ENCODE measurements around the gene TST.

TST gene

GRCh38 chr22:37019309-37020191, at the start of gene TST, which contains the start of gene MPST:
Gene TST (minus strand): TSS chr22:37019447. CDS start chr22:37018732, 715 bp downstream.
Gene MPST (plus strand): TSS chr22:37019742. CDS start chr22:37019837, 95 bp downstream.
- peaks cover 16% of the 10 kb centered on the region for H3K36me3 ChIP-seq (ENCODE audit: control insufficient read depth, insufficient read depth, low read length, severe bottlenecking)
- peak within 1 kb of the TSS; percentile 95 for H3K9ac ChIP-seq (ENCODE audit: low read length)
- DNase-seq (ENCODE audit: low read depth), result peak; percentile 89
- no peaks in the 10 kb centered on the region for H3K27me3 ChIP-seq (replicated peaks; ENCODE audit: control insufficient read depth, insufficient read depth, low read length)
- H3K9me3 ChIP-seq (ENCODE audit: control insufficient read depth, low read length), result no peaks in the 10 kb centered on the region
- H3K4me3 ChIP-seq (ENCODE audit: low read length), result peak within 1 kb of the TSS; percentile 94
- peaks cover 47% of the 10 kb centered on the region for H3K4me1 ChIP-seq (ENCODE audit: control insufficient read depth, insufficient read depth, low read length)

GRCh38 chr22:37068859-37069258, 49.6 kb upstream of the TST start:
- no peak overlapping the region for H3K4me3 ChIP-seq (ENCODE audit: low read length)
- no peak for DNase-seq (ENCODE audit: low read depth)
- peaks cover 54% of the 10 kb centered on the region for H3K27me3 ChIP-seq (replicated peaks; ENCODE audit: control insufficient read depth, insufficient read depth, low read length)
- H3K9ac ChIP-seq (ENCODE audit: low read length), result no peak overlapping the region
- no peaks in the 10 kb centered on the region for H3K4me1 ChIP-seq (ENCODE audit: control insufficient read depth, insufficient read depth, low read length)
- H3K9me3 ChIP-seq (ENCODE audit: control insufficient read depth, low read length), result no peaks in the 10 kb centered on the region
- H3K36me3 ChIP-seq (ENCODE audit: control insufficient read depth, insufficient read depth, low read length, severe bottlenecking), result no peaks in the 10 kb centered on the region

- H3K9me3 ChIP-seq (ENCODE audit: control insufficient read depth, low read length), result no peaks in the 10 kb centered on the region
- H3K27me3 ChIP-seq (replicated peaks; ENCODE audit: control insufficient read depth, insufficient read depth, low read length), result peaks cover 48% of the 10 kb centered on the region
- no peak overlapping the region for H3K4me3 ChIP-seq (ENCODE audit: low read length)
- DNase-seq (ENCODE audit: low read depth), result no peak
- H3K36me3 ChIP-seq (ENCODE audit: control insufficient read depth, insufficient read depth, low read length, severe bottlenecking), result no peaks in the 10 kb centered on the region
- H3K4me1 ChIP-seq (ENCODE audit: control insufficient read depth, insufficient read depth, low read length), result no peaks in the 10 kb centered on the region
- H3K9ac ChIP-seq (ENCODE audit: low read length), result no peak overlapping the region
Measured at GRCh38 chr22:37067428-37067827, 48.2 kb upstream of the TST start.

GRCh38 chr22:37065961-37066360, 46.7 kb upstream of the TST start:
- Histone ChIP-seq H3K27me3 (replicated peaks; ENCODE audit: control insufficient read depth, insufficient read depth, low read length) (peaks cover 43% of the 10 kb centered on the region), H3K4me1 (ENCODE audit: control insufficient read depth, insufficient read depth, low read length) (no peaks in the 10 kb centered on the region), H3K36me3 (ENCODE audit: control insufficient read depth, insufficient read depth, low read length, severe bottlenecking) (no peaks in the 10 kb centered on the region), H3K9me3 (ENCODE audit: control insufficient read depth, low read length) (no peaks in the 10 kb centered on the region), H3K4me3 (ENCODE audit: low read length) (no peak overlapping the region), H3K9ac (ENCODE audit: low read length) (no peak overlapping the region)
- no peak for DNase-seq (ENCODE audit: low read depth)

- no peaks in the 10 kb centered on the region for H3K36me3 ChIP-seq (ENCODE audit: control insufficient read depth, insufficient read depth, low read length, severe bottlenecking)
- peaks cover 38% of the 10 kb centered on the region for H3K27me3 ChIP-seq (replicated peaks; ENCODE audit: control insufficient read depth, insufficient read depth, low read length)
- H3K9me3 ChIP-seq (ENCODE audit: control insufficient read depth, low read length), result no peaks in the 10 kb centered on the region
- no peak overlapping the region for H3K9ac ChIP-seq (ENCODE audit: low read length)
- H3K4me1 ChIP-seq (ENCODE audit: control insufficient read depth, insufficient read depth, low read length), result no peaks in the 10 kb centered on the region
- no peak for DNase-seq (ENCODE audit: low read depth)
- no peak overlapping the region for H3K4me3 ChIP-seq (ENCODE audit: low read length)
Measured at GRCh38 chr22:37065180-37065579, 45.9 kb upstream of the TST start.

- peaks cover 31% of the 10 kb centered on the region for H3K27me3 ChIP-seq (replicated peaks; ENCODE audit: control insufficient read depth, insufficient read depth, low read length)
- DNase-seq (ENCODE audit: low read depth), result no peak
- H3K9me3 ChIP-seq (ENCODE audit: control insufficient read depth, low read length), result no peaks in the 10 kb centered on the region
- H3K9ac ChIP-seq (ENCODE audit: low read length), result no peak overlapping the region
- H3K4me3 ChIP-seq (ENCODE audit: low read length), result no peak overlapping the region
- no peaks in the 10 kb centered on the region for H3K36me3 ChIP-seq (ENCODE audit: control insufficient read depth, insufficient read depth, low read length, severe bottlenecking)
- no peaks in the 10 kb centered on the region for H3K4me1 ChIP-seq (ENCODE audit: control insufficient read depth, insufficient read depth, low read length)
Measured at GRCh38 chr22:37064553-37064952, 45.3 kb upstream of the TST start.

GRCh38 chr22:37063431-37064420, 44.5 kb upstream of the TST start:
- no peak overlapping the region for H3K4me3 ChIP-seq (ENCODE audit: low read length)
- H3K36me3 ChIP-seq (ENCODE audit: control insufficient read depth, insufficient read depth, low read length, severe bottlenecking), result no peaks in the 10 kb centered on the region
- H3K9ac ChIP-seq (ENCODE audit: low read length), result no peak overlapping the region
- no peaks in the 10 kb centered on the region for H3K4me1 ChIP-seq (ENCODE audit: control insufficient read depth, insufficient read depth, low read length)
- DNase-seq (ENCODE audit: low read depth), result no peak
- peaks cover 26% of the 10 kb centered on the region for H3K27me3 ChIP-seq (replicated peaks; ENCODE audit: control insufficient read depth, insufficient read depth, low read length)
- no peaks in the 10 kb centered on the region for H3K9me3 ChIP-seq (ENCODE audit: control insufficient read depth, low read length)

GRCh38 chr22:37062702-37063381, 43.6 kb upstream of the TST start:
- no peaks in the 10 kb centered on the region for H3K9me3 ChIP-seq (ENCODE audit: control insufficient read depth, low read length)
- H3K4me3 ChIP-seq (ENCODE audit: low read length), result no peak overlapping the region
- H3K27me3 ChIP-seq (replicated peaks; ENCODE audit: control insufficient read depth, insufficient read depth, low read length), result peaks cover 17% of the 10 kb centered on the region
- DNase-seq (ENCODE audit: low read depth), result no peak
- H3K36me3 ChIP-seq (ENCODE audit: control insufficient read depth, insufficient read depth, low read length, severe bottlenecking), result no peaks in the 10 kb centered on the region
- H3K4me1 ChIP-seq (ENCODE audit: control insufficient read depth, insufficient read depth, low read length), result no peaks in the 10 kb centered on the region
- H3K9ac ChIP-seq (ENCODE audit: low read length), result no peak overlapping the region

GRCh38 chr22:37062376-37062675, 43.1 kb upstream of the TST start:
- no peaks in the 10 kb centered on the region for H3K4me1 ChIP-seq (ENCODE audit: control insufficient read depth, insufficient read depth, low read length)
- no peak for DNase-seq (ENCODE audit: low read depth)
- H3K4me3 ChIP-seq (ENCODE audit: low read length), result no peak overlapping the region

GRCh38 chr22:37061611-37062375, 42.5 kb upstream of the TST start:
- DNase-seq (ENCODE audit: low read depth), result no peak
- Histone ChIP-seq H3K36me3 (ENCODE audit: control insufficient read depth, insufficient read depth, low read length, severe bottlenecking) (peaks cover 10% of the 10 kb centered on the region), H3K4me1 (ENCODE audit: control insufficient read depth, insufficient read depth, low read length) (no peaks in the 10 kb centered on the region), H3K4me3 (ENCODE audit: low read length) (no peak overlapping the region), H3K9me3 (ENCODE audit: control insufficient read depth, low read length) (no peaks in the 10 kb centered on the region), H3K9ac (ENCODE audit: low read length) (no peak overlapping the region), H3K27me3 (replicated peaks; ENCODE audit: control insufficient read depth, insufficient read depth, low read length) (peaks cover 9% of the 10 kb centered on the region)

More at GRCh38 chr22:37062376-37062675, 43.1 kb upstream of the TST start:
- H3K27me3 ChIP-seq (replicated peaks; ENCODE audit: control insufficient read depth, insufficient read depth, low read length), result peaks cover 12% of the 10 kb centered on the region
- H3K36me3 ChIP-seq (ENCODE audit: control insufficient read depth, insufficient read depth, low read length, severe bottlenecking), result peaks cover 4% of the 10 kb centered on the region
- H3K9ac ChIP-seq (ENCODE audit: low read length), result no peak overlapping the region
- H3K9me3 ChIP-seq (ENCODE audit: control insufficient read depth, low read length), result no peaks in the 10 kb centered on the region
